ENCODE results near the gene AMPH.

DNA sequence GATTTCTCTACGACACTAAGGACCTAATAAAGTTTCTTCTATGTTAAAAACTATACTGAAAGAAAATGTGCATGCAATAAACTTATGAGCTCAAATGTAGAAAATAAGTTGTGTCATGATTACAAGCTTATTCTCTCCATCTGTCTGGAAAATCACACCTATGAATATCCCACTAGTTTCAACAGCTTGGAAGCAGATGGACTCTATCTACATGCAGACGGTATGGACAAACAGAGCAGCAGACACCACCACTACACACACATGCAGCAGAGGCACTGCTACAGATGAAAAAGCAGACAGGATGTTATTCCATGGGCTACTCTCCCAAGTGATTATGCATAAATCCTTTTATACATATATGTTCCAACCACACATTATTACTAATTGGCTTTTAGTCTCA lies 234.3 kb downstream of the AMPH start:
- TF ChIP-seq POLR2A (IDR thresholded peaks at IDR 0.05) = no peak
- TF ChIP-seq CTCF (IDR thresholded peaks at IDR 0.05) = no peak

Data from uterus (tissue), 2 donors.